Colonic mucosa (tissue), 4 donors: ENCODE results near the gene MEIOC. TPM values are rescaled to one million over a fixed set of nuclear protein-coding genes. Genes with fewer than 3 reads are reported as not detected.
"Not testable (repeated sequence)": the region's sequence is repeated elsewhere in the genome, so short reads cannot be mapped to it uniquely, and the experiment has no call there.

Experiments used
- DNase-seq: peaks from one replicate; pipeline ENCODE4 v3.0.0-alpha.2; 2020
- H3K27ac ChIP-seq: fragments of 200-600 bp; one replicate; pipeline ENCODE4 v1.8.0; 2021
- H3K27me3 ChIP-seq: fragments of 200-600 bp; one replicate; pipeline ENCODE4 v1.8.0; 2021
- H3K36me3 ChIP-seq: fragments of 200-600 bp; one replicate; pipeline ENCODE4 v1.8.0; 2021
- H3K4me1 ChIP-seq: fragments of 200-600 bp; one replicate; pipeline ENCODE4 v1.8.0; 2021; ENCODE audit warnings: mild to moderate bottlenecking
- H3K4me3 ChIP-seq: fragments of 200-600 bp; one replicate; pipeline ENCODE4 v1.8.0; 2021
- H3K9ac ChIP-seq, 2 donors: one replicate each; pipeline ENCODE4 v1.7.0; 2013; ENCODE audit warnings: control low read depth in 2 of 2, low read depth in 2 of 2, low read length in 2 of 2
- H3K9me3 ChIP-seq: fragments of 200-600 bp; one replicate; pipeline ENCODE4 v1.8.0; 2021
- CTCF ChIP-seq: fragments of 200-600 bp; IDR thresholded peaks from one replicate; pipeline ENCODE4 v1.8.0; 2022; ENCODE audit warnings: antibody characterized with exemption, mild to moderate bottlenecking
- intact Hi-C: fragments of 100-400 bp; cut with DNase I; formaldehyde crosslinking; loops from one replicate; pipeline ENCODE4 v1.14.1; 2022
- total RNA-seq, 2 donors: library from RNA; stranded (reverse); fragmentation: NEBNext Ultra II Directional in 1 of 2; extraction: Animal tissue kit (Norgen Biotek cat#: 25700) in 1 of 2; gene quantifications; one replicate each; pipeline ENCODE4 v1.2.1, GENCODE V29; 2021
- donor health status: healthy.
- donor health status: DM: no; HTN: no; CAD: no.
- donor health status: DM: no; HTN: no; CAD: no.

MEIOC gene
- total RNA-seq, 2 donors from 2014 or later: not detected

DNA sequence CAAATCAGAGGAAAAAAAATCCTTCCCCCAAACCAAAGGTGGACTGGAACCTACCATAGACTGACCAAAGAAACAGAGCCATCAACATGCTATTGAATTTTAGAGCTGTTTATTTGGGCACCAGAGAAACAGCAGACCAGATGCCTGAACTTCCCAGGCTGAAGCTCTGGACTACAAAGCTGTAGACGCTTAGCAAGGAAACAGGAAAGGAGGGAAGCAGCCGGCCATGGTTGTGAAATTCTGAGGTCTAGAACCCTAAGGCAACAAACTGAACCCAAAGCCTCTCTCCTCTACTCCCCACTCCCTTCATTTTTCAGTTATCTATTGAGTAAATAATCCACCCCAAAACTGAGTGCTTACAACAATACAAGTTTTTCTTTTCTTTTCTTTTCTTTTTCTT is 45.4 kb upstream of the MEIOC start:
- no peak for DNase-seq
- Histone ChIP-seq H3K36me3 (no peaks in the 10 kb centered on the region), H3K9ac (no peak overlapping the region), H3K4me3 (no peak overlapping the region), H3K9me3 (no peaks in the 10 kb centered on the region), H3K27me3 (no peaks in the 10 kb centered on the region), H3K4me1 (no peaks in the 10 kb centered on the region), H3K27ac (no peak overlapping the region)
- TF ChIP-seq CTCF: no peak
- intact Hi-C loops: no loop called here

DNA sequence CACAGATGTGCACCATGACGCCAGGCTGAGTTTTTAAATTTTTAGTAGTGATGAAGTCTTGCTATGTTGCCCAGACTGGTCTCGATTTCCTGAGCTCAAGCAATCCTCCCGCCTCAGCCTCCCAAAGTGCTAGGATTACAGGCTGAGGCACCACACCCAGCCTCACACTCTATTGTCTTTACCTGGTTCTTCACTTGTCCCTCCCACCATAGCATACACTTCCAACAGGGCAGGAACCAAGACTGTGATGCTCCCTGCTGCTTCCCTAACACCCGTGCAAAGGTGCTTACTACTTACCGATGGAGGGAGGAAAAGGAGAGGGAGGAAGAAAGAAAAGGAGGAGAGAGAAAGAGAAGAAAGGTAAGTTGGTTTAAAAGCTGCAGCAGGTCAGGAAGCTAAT is 41.4 kb upstream of the MEIOC start:
- intact Hi-C loops: no loop called here
- TF ChIP-seq CTCF: no peak
- Histone ChIP-seq H3K9ac (no peak overlapping the region), H3K27me3 (no peaks in the 10 kb centered on the region), H3K27ac (no peak overlapping the region), H3K4me3 (no peak overlapping the region), H3K36me3 (no peaks in the 10 kb centered on the region), H3K4me1 (no peaks in the 10 kb centered on the region), H3K9me3 (no peaks in the 10 kb centered on the region)
- no peak for DNase-seq

DNA sequence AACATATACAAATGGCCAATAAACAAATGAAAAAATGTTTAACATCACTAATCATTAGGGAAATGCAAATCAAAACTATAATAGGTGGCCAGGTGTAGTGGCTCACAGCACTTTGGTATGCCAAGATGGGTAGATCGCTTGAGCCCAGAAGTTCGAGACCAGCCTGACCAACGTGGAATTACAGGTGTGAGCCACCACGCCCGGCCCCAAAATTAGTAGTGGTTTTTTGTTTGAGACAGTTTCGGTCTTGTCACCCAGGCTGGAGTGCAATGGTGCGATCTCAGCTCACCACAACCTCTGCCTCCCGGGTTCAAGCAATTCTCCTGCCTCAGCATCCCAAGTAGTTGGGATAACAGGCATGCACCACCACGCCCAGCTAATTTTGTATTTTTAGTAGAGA is 37.6 kb upstream of the MEIOC start:
- H3K27me3 ChIP-seq, H3K9ac ChIP-seq, H3K36me3 ChIP-seq, H3K4me1 ChIP-seq, intact Hi-C loops, H3K27ac ChIP-seq, H3K4me3 ChIP-seq, DNase-seq, H3K9me3 ChIP-seq: not testable (repeated sequence)

GRCh38 chr17:44623070-44623725 is 33.1 kb upstream of the MEIOC start:
- H3K27ac ChIP-seq: no peak overlapping the region
- no peak for DNase-seq
- H3K36me3 ChIP-seq: no peaks in the 10 kb centered on the region
- no peaks in the 10 kb centered on the region for H3K9me3 ChIP-seq
- no peak overlapping the region for H3K9ac ChIP-seq
- no peak overlapping the region for H3K4me3 ChIP-seq
- no peaks in the 10 kb centered on the region for H3K27me3 ChIP-seq
- TF ChIP-seq CTCF: no peak
- intact Hi-C loops: no loop called here
- H3K4me1 ChIP-seq: no peaks in the 10 kb centered on the region

GRCh38 chr17:44627513-44628242 is 28.6 kb upstream of the MEIOC start:
- Histone ChIP-seq H3K27ac (no peak overlapping the region), H3K9me3 (no peaks in the 10 kb centered on the region), H3K4me1 (no peaks in the 10 kb centered on the region), H3K9ac (no peak overlapping the region), H3K4me3 (no peak overlapping the region), H3K36me3 (no peaks in the 10 kb centered on the region), H3K27me3 (no peaks in the 10 kb centered on the region)
- no peak for DNase-seq
- intact Hi-C loops: no loop called here
- no peak for TF ChIP-seq CTCF
